Measurements from ENCODE around the gene FA2H.

DNA sequence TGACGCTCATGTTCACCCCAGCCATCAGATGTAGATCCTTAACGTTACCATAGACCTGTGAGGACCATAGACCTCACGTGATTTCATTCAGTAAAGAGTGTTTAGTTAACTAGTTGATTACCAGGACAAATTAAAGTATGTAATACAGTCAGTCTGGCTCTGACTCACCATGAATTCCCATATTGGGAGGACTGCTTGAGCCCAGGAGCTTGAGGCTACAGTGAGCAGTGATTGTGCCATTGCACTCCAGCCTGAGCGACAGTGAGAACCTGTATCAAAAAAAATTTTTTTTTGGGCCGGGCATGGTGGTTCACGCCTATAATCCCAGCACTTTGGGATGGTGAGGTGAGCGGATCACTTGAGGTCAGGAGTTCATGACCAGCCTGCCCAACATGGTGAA is 13.5 kb upstream of the FA2H start:
- no peak for TF ChIP-seq PATZ1 (CRISPR knock-in tag; IDR thresholded peaks at IDR 0.05; ENCODE audit: borderline replicate concordance)
- no peak for TF ChIP-seq TOX (CRISPR knock-in tag; IDR thresholded peaks at IDR 0.05; ENCODE audit: borderline replicate concordance)
- no peak for TF ChIP-seq ZFP30 (CRISPR knock-in tag; IDR thresholded peaks at IDR 0.05)

Data from SK-N-SH treated with all-trans-retinoic acid at 6 μM for 48 hours (cell line).